ENCODE results near the gene HSPA1L. TPM values are rescaled to one million over a fixed set of nuclear protein-coding genes. Genes with fewer than 3 reads are reported as not detected.
A peak's percentile ranks its signal among the peaks of the same experiment; 100 is the strongest.
"Not testable (repeated sequence)": the region's sequence is repeated elsewhere in the genome, so short reads cannot be mapped to it uniquely, and the experiment has no call there.

Gene HSPA1L
- polyA plus RNA-seq, 3 donors = 3.3 to 5.0 (median 4.0) TPM

- DNase-seq (ENCODE audit: extremely low read depth in 1 of 11, low read depth in 9 of 11, low spot score in 4 of 11) = no peak
Observed at GRCh38 chr6:31794866-31795615, 20.0 kb downstream of the HSPA1L start.

- DNase-seq (ENCODE audit: extremely low read depth in 1 of 11, low read depth in 9 of 11, low spot score in 4 of 11) = no peak
Observed at GRCh38 chr6:31794294-31794865, 20.7 kb downstream of the HSPA1L start.

- not testable (repeated sequence) for DNase-seq (ENCODE audit: extremely low read depth in 1 of 11, low read depth in 9 of 11, low spot score in 4 of 11)
Observed at GRCh38 chr6:31793927-31794245, 21.2 kb downstream of the HSPA1L start.

- DNase-seq (ENCODE audit: extremely low read depth in 1 of 11, low read depth in 9 of 11, low spot score in 4 of 11) = no peak
Observed at GRCh38 chr6:31792761-31793171, 22.3 kb downstream of the HSPA1L start.

GRCh38 chr6:31792090-31792374 is 23.1 kb downstream of the HSPA1L start:
- no peak for DNase-seq (ENCODE audit: extremely low read depth in 1 of 11, low read depth in 9 of 11, low spot score in 4 of 11)

GRCh38 chr6:31791324-31792089 is 23.6 kb downstream of the HSPA1L start:
- peak in 2 of 11 donors; percentile 58 to 65 for DNase-seq (ENCODE audit: extremely low read depth in 1 of 11, low read depth in 9 of 11, low spot score in 4 of 11)

GRCh38 chr6:31785475-31785874 is 29.6 kb downstream of the HSPA1L start:
- no peak for DNase-seq (ENCODE audit: extremely low read depth in 1 of 11, low read depth in 9 of 11, low spot score in 4 of 11)

- DNase-seq (ENCODE audit: extremely low read depth in 1 of 11, low read depth in 9 of 11, low spot score in 4 of 11) = no peak
Observed at GRCh38 chr6:31784098-31784925, 30.8 kb downstream of the HSPA1L start.

GRCh38 chr6:31782126-31782855 is 32.8 kb downstream of the HSPA1L start:
- DNase-seq (ENCODE audit: extremely low read depth in 1 of 11, low read depth in 9 of 11, low spot score in 4 of 11) = no peak

GRCh38 chr6:31781244-31782125 is 33.6 kb downstream of the HSPA1L start:
- no peak for DNase-seq (ENCODE audit: extremely low read depth in 1 of 11, low read depth in 9 of 11, low spot score in 4 of 11)

- no peak for DNase-seq (ENCODE audit: extremely low read depth in 1 of 11, low read depth in 9 of 11, low spot score in 4 of 11)
Observed at GRCh38 chr6:31780507-31781243, 34.4 kb downstream of the HSPA1L start.

GRCh38 chr6:31779908-31780307 is 35.2 kb downstream of the HSPA1L start:
- DNase-seq (ENCODE audit: extremely low read depth in 1 of 11, low read depth in 9 of 11, low spot score in 4 of 11) = no peak

GRCh38 chr6:31778999-31779885 is 35.8 kb downstream of the HSPA1L start:
- DNase-seq (ENCODE audit: extremely low read depth in 1 of 11, low read depth in 9 of 11, low spot score in 4 of 11) = no peak

GRCh38 chr6:31778193-31778592 is 36.9 kb downstream of the HSPA1L start:
- no peak for DNase-seq (ENCODE audit: extremely low read depth in 1 of 11, low read depth in 9 of 11, low spot score in 4 of 11)

GRCh38 chr6:31777667-31778050 is 37.4 kb downstream of the HSPA1L start:
- DNase-seq (ENCODE audit: extremely low read depth in 1 of 11, low read depth in 9 of 11, low spot score in 4 of 11) = no peak

GRCh38 chr6:31776989-31777666 is 38.0 kb downstream of the HSPA1L start, which contains the start of gene VWA7:
Gene VWA7, minus strand, starts transcription at chr6:31777328. Its CDS starts 549 bp downstream, at chr6:31776779.
- DNase-seq (ENCODE audit: extremely low read depth in 1 of 11, low read depth in 9 of 11, low spot score in 4 of 11) = peak; percentile 44 to 89 (median 75)

All from renal cortex interstitium (tissue), 11 donors.